Adrenal gland (tissue), 5 donors: ENCODE data around the gene OSBPL7.

Source experiments
- CTCF ChIP-seq, 6 experiments: fragments of 450-650 bp in 4 of 6; fragments of 200-600 bp in 2 of 6; sonication (generic) in 1 of 6; IDR thresholded peaks; 1 replicate in 5 of 6; 2 replicates in 1 of 6; pipeline versions ENCODE4 v1.5.1 to v1.8.0; 2016 to 2021; ENCODE audit warnings: antibody characterized with exemption in 6 of 6, mild to moderate bottlenecking in 2 of 6, moderate library complexity in 1 of 6
- POLR2A ChIP-seq, 2 donors: fragments of 450-650 bp; IDR thresholded peaks; one replicate each; pipeline ENCODE4 v1.6.1; 2017; ENCODE audit warnings: antibody characterized with exemption in 2 of 2, mild to moderate bottlenecking in 2 of 2, moderate library complexity in 1 of 2
- donor health status: DM: no; HTN: no; CAD: no.

- no peak for TF ChIP-seq CTCF (IDR thresholded peaks at IDR 0.05)
- TF ChIP-seq POLR2A (IDR thresholded peaks at IDR 0.05) = no peak
Observed at GRCh38 chr17:47870056-47870455, 48.5 kb upstream of the OSBPL7 start.
